Measurements from ENCODE around the gene ISM1. TPM values are rescaled to one million over a fixed set of nuclear protein-coding genes. Genes with fewer than 3 reads are reported as not detected.

Gene ISM1
- total and polyA plus RNA-seq, 2 experiments from 2014 or later: 0.15 to 0.63 TPM

DNA sequence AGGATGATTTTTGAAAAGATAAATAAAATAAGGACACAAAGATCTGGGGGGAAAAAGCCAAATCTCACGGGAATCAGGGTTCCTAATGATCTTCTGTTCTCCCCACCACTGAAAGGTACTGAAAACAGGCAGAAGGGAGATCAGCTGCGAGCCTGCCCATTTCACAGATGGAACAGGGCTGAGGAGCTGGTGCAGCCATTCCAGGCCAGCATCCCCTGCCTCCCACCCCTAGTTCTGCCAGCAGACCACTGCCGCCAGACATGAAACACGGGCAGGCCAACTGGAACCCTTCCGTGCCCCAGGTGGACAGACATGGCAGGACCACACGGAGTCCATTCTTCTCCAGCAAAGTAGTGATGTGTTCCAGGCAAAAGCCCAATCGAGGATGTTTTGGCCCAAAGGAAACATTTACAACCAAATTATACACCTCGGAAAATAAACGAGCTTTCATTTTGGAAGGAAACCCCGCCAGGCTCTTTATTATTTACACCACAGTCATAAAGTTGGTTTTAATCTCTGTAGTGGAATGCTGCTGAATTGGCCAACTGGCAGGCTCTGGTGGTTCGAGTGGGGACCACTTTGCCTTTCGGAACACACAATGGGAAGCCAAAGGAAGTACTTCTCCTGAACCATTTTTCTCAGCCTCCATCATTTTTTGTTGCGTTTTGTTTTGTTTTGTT is 28.2 kb downstream of the ISM1 start:
- no peak for TF ChIP-seq ZNF331 (CRISPR knock-in tag; IDR thresholded peaks at IDR 0.05; ENCODE audit: low read depth)
- TF ChIP-seq, protein P1, sequence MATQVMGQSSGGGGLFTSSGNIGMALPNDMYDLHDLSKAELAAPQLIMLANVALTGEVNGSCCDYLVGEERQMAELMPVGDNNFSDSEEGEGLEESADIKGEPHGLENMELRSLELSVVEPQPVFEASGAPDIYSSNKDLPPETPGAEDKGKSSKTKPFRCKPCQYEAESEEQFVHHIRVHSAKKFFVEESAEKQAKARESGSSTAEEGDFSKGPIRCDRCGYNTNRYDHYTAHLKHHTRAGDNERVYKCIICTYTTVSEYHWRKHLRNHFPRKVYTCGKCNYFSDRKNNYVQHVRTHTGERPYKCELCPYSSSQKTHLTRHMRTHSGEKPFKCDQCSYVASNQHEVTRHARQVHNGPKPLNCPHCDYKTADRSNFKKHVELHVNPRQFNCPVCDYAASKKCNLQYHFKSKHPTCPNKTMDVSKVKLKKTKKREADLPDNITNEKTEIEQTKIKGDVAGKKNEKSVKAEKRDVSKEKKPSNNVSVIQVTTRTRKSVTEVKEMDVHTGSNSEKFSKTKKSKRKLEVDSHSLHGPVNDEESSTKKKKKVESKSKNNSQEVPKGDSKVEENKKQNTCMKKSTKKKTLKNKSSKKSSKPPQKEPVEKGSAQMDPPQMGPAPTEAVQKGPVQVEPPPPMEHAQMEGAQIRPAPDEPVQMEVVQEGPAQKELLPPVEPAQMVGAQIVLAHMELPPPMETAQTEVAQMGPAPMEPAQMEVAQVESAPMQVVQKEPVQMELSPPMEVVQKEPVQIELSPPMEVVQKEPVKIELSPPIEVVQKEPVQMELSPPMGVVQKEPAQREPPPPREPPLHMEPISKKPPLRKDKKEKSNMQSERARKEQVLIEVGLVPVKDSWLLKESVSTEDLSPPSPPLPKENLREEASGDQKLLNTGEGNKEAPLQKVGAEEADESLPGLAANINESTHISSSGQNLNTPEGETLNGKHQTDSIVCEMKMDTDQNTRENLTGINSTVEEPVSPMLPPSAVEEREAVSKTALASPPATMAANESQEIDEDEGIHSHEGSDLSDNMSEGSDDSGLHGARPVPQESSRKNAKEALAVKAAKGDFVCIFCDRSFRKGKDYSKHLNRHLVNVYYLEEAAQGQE (IDR thresholded peaks at IDR 0.05; ENCODE audit: unreplicated experiment): no peak
- TF ChIP-seq, protein P2, sequence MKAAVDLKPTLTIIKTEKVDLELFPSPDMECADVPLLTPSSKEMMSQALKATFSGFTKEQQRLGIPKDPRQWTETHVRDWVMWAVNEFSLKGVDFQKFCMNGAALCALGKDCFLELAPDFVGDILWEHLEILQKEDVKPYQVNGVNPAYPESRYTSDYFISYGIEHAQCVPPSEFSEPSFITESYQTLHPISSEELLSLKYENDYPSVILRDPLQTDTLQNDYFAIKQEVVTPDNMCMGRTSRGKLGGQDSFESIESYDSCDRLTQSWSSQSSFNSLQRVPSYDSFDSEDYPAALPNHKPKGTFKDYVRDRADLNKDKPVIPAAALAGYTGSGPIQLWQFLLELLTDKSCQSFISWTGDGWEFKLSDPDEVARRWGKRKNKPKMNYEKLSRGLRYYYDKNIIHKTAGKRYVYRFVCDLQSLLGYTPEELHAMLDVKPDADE (IDR thresholded peaks at IDR 0.05): no peak
- TF ChIP-seq EZH2phosphoT487 (IDR thresholded peaks at IDR 0.05; ENCODE audit: unreplicated experiment): no peak
- no peak for TF ChIP-seq POLR2AphosphoS5 (IDR thresholded peaks at IDR 0.05; ENCODE audit: low read depth)
- no peak for TF ChIP-seq NANOG (IDR thresholded peaks at IDR 0.05; ENCODE audit: borderline replicate concordance)
- TF ChIP-seq, protein P3, sequence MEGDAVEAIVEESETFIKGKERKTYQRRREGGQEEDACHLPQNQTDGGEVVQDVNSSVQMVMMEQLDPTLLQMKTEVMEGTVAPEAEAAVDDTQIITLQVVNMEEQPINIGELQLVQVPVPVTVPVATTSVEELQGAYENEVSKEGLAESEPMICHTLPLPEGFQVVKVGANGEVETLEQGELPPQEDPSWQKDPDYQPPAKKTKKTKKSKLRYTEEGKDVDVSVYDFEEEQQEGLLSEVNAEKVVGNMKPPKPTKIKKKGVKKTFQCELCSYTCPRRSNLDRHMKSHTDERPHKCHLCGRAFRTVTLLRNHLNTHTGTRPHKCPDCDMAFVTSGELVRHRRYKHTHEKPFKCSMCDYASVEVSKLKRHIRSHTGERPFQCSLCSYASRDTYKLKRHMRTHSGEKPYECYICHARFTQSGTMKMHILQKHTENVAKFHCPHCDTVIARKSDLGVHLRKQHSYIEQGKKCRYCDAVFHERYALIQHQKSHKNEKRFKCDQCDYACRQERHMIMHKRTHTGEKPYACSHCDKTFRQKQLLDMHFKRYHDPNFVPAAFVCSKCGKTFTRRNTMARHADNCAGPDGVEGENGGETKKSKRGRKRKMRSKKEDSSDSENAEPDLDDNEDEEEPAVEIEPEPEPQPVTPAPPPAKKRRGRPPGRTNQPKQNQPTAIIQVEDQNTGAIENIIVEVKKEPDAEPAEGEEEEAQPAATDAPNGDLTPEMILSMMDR (conservative IDR thresholded peaks at IDR 0.05; ENCODE audit: low read depth in 2 of 2): no peak
- TF ChIP-seq EZH2 (IDR thresholded peaks at IDR 0.05; ENCODE audit: low read depth, unreplicated experiment): no peak
- no peak for TF ChIP-seq ZNF114 (CRISPR knock-in tag; IDR thresholded peaks at IDR 0.05)
- Histone ChIP-seq H3K9me2 (ENCODE audit: insufficient read depth) (no peaks in the 10 kb centered on the region), H3K27ac (ENCODE audit: low read depth) (no peak overlapping the region), H3K4me3 (no peak overlapping the region), H3K27me3 (ENCODE audit: insufficient read depth) (no peaks in the 10 kb centered on the region), H3K79me2 (replicated peaks; ENCODE audit: insufficient read depth) (no peaks in the 10 kb centered on the region), H3K4me2 (no peak overlapping the region), H3F3A (replicated peaks; ENCODE audit: low read depth) (no peaks in the 10 kb centered on the region), H3K4me1 (ENCODE audit: insufficient read depth) (no peaks in the 10 kb centered on the region), H2AFZ (no peak overlapping the region), H4K20me1 (replicated peaks; ENCODE audit: insufficient read depth) (no peaks in the 10 kb centered on the region), H3K36me3 (ENCODE audit: insufficient read depth) (no peaks in the 10 kb centered on the region)
- no peak overlapping the region for H3K4me3 Mint-ChIP-seq
- ATAC-seq (no peak), DNase-seq (ENCODE audit: low spot score) (no peak)
- no peak overlapping the region for H3K27ac Mint-ChIP-seq
- H3K9me3 Mint-ChIP-seq: no peaks in the 10 kb centered on the region
- peaks cover 8% of the 10 kb centered on the region; the same call in 2 of the 3 replicates for H3K4me1 Mint-ChIP-seq
- H3K27me3 Mint-ChIP-seq (ENCODE audit: insufficient read depth, low read depth, poor library complexity): peaks cover 2% of the 10 kb centered on the region
- H3K36me3 Mint-ChIP-seq (ENCODE audit: low read depth): no peaks in the 10 kb centered on the region; the same call in 2 of the 3 replicates
